HFFc6 (cell line): ENCODE data around the gene NEDD1. TPM values are rescaled to one million over a fixed set of nuclear protein-coding genes. Genes with fewer than 3 reads are reported as not detected.

Experiments
- DNase-seq: peaks from one replicate; pipeline ENCODE4 v3.0.0-alpha.2; 2018
- H3K27ac Mint-ChIP-seq: 2 replicates; pipeline ENCODE4 v1.8.0; 2020; ENCODE audit warnings: mild to moderate bottlenecking, mixed read lengths
- H3K27me3 Mint-ChIP-seq: 2 replicates; pipeline ENCODE4 v1.8.0; 2021; ENCODE audit warnings: mild to moderate bottlenecking, moderate library complexity, mixed read lengths; ENCODE audit not compliant: insufficient read depth
- H3K36me3 Mint-ChIP-seq: 2 replicates; pipeline ENCODE4 v1.8.0; 2021; ENCODE audit warnings: low read depth, mixed read lengths
- H3K4me1 Mint-ChIP-seq: 2 replicates; pipeline ENCODE4 v1.8.0; 2020; ENCODE audit warnings: low read depth, mixed read lengths
- H3K4me3 Mint-ChIP-seq: 2 replicates; pipeline ENCODE4 v1.8.0; 2020; ENCODE audit warnings: mild to moderate bottlenecking, moderate library complexity, mixed read lengths
- H3K9me3 Mint-ChIP-seq: 2 replicates; pipeline ENCODE4 v1.8.0; 2020; ENCODE audit warnings: mild to moderate bottlenecking, mixed read lengths
- total RNA-seq, 6 experiments: library from RNA; stranded (reverse); fragmentation: NEBNext Ultra II Directional; extraction: Animal tissue kit (Norgen Biotek cat#: 25700); gene quantifications; 2 replicates in 1 of 6; 3 replicates in 5 of 6; pipeline ENCODE4 v1.2.3, GENCODE V29; 2021
- TF ChIP-seq, protein P1 (sequence below): fragments of 200-600 bp; sonication (generic); IDR thresholded peaks from 2 replicates; pipeline ENCODE4 v1.5.0; 2021; ENCODE audit warnings: antibody characterized with exemption, mild to moderate bottlenecking

Gene NEDD1
- total RNA-seq, 6 experiments from 2014 or later, result 51.1 to 106 (median 60.7) TPM

DNA sequence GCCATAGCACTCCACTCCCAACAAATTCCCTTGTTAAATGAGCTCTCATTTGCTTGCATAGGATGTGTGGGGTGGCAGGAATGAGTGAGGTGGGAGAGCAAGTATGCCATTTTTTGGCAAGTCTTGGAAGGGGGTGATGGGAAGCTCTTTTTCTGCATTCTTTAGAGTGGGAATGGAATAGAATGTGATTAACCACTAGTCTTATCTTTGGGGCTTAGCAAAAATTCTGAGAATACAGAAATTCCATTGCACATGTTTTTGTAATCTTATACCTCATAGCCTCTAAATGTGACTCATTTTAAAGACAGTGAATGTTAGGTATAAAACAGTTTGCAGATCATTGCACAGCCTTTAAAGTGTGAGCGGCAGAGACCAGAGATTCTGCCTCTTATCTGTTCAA, 28.4 kb upstream of the NEDD1 start:
- TF ChIP-seq, protein P1, sequence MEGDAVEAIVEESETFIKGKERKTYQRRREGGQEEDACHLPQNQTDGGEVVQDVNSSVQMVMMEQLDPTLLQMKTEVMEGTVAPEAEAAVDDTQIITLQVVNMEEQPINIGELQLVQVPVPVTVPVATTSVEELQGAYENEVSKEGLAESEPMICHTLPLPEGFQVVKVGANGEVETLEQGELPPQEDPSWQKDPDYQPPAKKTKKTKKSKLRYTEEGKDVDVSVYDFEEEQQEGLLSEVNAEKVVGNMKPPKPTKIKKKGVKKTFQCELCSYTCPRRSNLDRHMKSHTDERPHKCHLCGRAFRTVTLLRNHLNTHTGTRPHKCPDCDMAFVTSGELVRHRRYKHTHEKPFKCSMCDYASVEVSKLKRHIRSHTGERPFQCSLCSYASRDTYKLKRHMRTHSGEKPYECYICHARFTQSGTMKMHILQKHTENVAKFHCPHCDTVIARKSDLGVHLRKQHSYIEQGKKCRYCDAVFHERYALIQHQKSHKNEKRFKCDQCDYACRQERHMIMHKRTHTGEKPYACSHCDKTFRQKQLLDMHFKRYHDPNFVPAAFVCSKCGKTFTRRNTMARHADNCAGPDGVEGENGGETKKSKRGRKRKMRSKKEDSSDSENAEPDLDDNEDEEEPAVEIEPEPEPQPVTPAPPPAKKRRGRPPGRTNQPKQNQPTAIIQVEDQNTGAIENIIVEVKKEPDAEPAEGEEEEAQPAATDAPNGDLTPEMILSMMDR, result no peak
- Mint-ChIP-seq H3K27ac (peak overlapping the region; percentile 86), H3K27me3 (no peaks in the 10 kb centered on the region), H3K4me1 (peaks cover 94% of the 10 kb centered on the region), H3K9me3 (no peaks in the 10 kb centered on the region), H3K4me3 (peak overlapping the region; percentile 45), H3K36me3 (peaks cover 16% of the 10 kb centered on the region)
- peak; percentile 79 for DNase-seq

GRCh38 chr12:96879301-96879700, 27.8 kb upstream of the NEDD1 start:
- TF ChIP-seq, protein P1, result no peak
- H3K4me1 Mint-ChIP-seq, result peaks cover 94% of the 10 kb centered on the region
- no peaks in the 10 kb centered on the region for H3K27me3 Mint-ChIP-seq
- H3K4me3 Mint-ChIP-seq, result peak overlapping the region; percentile 38
- H3K9me3 Mint-ChIP-seq, result no peaks in the 10 kb centered on the region
- H3K27ac Mint-ChIP-seq, result peak overlapping the region; percentile 86
- DNase-seq, result no peak
- peaks cover 16% of the 10 kb centered on the region for H3K36me3 Mint-ChIP-seq

GRCh38 chr12:96880220-96880619, 26.8 kb upstream of the NEDD1 start:
- Mint-ChIP-seq H3K27ac (peak overlapping the region; percentile 86), H3K9me3 (no peaks in the 10 kb centered on the region), H3K4me3 (no peak overlapping the region; the same call in 1 of the 2 replicates), H3K4me1 (peaks cover 88% of the 10 kb centered on the region), H3K36me3 (peaks cover 16% of the 10 kb centered on the region), H3K27me3 (no peaks in the 10 kb centered on the region)
- DNase-seq, result no peak
- TF ChIP-seq, protein P1, result no peak

GRCh38 chr12:96881608-96882007, 25.4 kb upstream of the NEDD1 start:
- TF ChIP-seq, protein P1, result no peak
- Mint-ChIP-seq H3K4me3 (no peak overlapping the region), H3K27ac (no peak overlapping the region), H3K36me3 (peaks cover 16% of the 10 kb centered on the region), H3K4me1 (peaks cover 86% of the 10 kb centered on the region), H3K9me3 (no peaks in the 10 kb centered on the region), H3K27me3 (no peaks in the 10 kb centered on the region)
- DNase-seq, result no peak

- no peak overlapping the region for H3K4me3 Mint-ChIP-seq
- TF ChIP-seq, protein P1, result no peak
- peaks cover 16% of the 10 kb centered on the region for H3K36me3 Mint-ChIP-seq
- H3K9me3 Mint-ChIP-seq, result no peaks in the 10 kb centered on the region
- peak; percentile 82 for DNase-seq
- H3K27ac Mint-ChIP-seq, result no peak overlapping the region
- H3K4me1 Mint-ChIP-seq, result peaks cover 84% of the 10 kb centered on the region
- H3K27me3 Mint-ChIP-seq, result no peaks in the 10 kb centered on the region
Observed at GRCh38 chr12:96882862-96883261, 24.2 kb upstream of the NEDD1 start.

DNA sequence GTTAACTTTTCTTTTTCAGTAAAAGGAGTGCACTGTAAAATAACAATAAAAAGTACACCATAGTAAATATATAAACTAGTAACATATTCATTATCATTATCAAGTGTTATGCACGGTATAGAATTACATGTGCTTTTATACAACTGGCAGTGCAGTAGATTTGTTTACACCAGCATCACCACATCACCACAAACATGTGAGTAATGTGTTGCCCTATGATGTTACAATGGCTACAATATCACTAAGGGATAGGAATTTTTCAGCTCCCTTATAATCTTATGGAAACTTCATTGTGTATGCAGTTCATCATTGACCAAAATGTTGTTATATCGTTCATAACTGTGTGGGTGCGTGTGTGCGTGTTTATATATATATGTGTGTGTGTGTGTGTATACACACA, 23.5 kb upstream of the NEDD1 start:
- peaks cover 16% of the 10 kb centered on the region for H3K36me3 Mint-ChIP-seq
- peaks cover 78% of the 10 kb centered on the region for H3K4me1 Mint-ChIP-seq
- no peak overlapping the region for H3K4me3 Mint-ChIP-seq
- no peaks in the 10 kb centered on the region for H3K9me3 Mint-ChIP-seq
- H3K27me3 Mint-ChIP-seq, result no peaks in the 10 kb centered on the region
- DNase-seq, result peak; percentile 38
- H3K27ac Mint-ChIP-seq, result peak overlapping the region; percentile 65
- TF ChIP-seq, protein P1, result no peak
